Measurements from ENCODE around the gene C1QTNF2. TPM values are rescaled to one million over a fixed set of nuclear protein-coding genes. Genes with fewer than 3 reads are reported as not detected.

Gene C1QTNF2
- total RNA-seq, 1 donor from 2014 or later = not detected

GRCh38 chr5:160356550-160357347, 13.7 kb downstream of the C1QTNF2 start:
- no peak for FAIRE-seq

GRCh38 chr5:160354666-160355065, 15.8 kb downstream of the C1QTNF2 start:
- no peak for FAIRE-seq
- DNase-seq (ENCODE audit: low read depth) = no peak
- TF ChIP-seq CTCF (IDR thresholded peaks at IDR 0.05; ENCODE audit: insufficient read depth, low read length, severe bottlenecking) = no peak
- Histone ChIP-seq H3K36me3 (ENCODE audit: control insufficient read depth, insufficient read depth, low read length) (no peaks in the 10 kb centered on the region), H3K4me3 (ENCODE audit: low read depth, low read length) (no peak overlapping the region), H3K27me3 (ENCODE audit: control insufficient read depth, insufficient read depth, low read length) (no peaks in the 10 kb centered on the region)

More at GRCh38 chr5:160356550-160357347, 13.7 kb downstream of the C1QTNF2 start:
- H3K27me3 ChIP-seq (ENCODE audit: control insufficient read depth, insufficient read depth, low read length) = no peaks in the 10 kb centered on the region
- no peak overlapping the region for H3K4me3 ChIP-seq (ENCODE audit: low read depth, low read length)
- H3K36me3 ChIP-seq (ENCODE audit: control insufficient read depth, insufficient read depth, low read length) = no peaks in the 10 kb centered on the region
- no peak for TF ChIP-seq CTCF (IDR thresholded peaks at IDR 0.05; ENCODE audit: insufficient read depth, low read length, severe bottlenecking)
- DNase-seq (ENCODE audit: low read depth) = no peak

GRCh38 chr5:160353379-160353778, 17.0 kb downstream of the C1QTNF2 start:
- TF ChIP-seq CTCF (IDR thresholded peaks at IDR 0.05; ENCODE audit: insufficient read depth, low read length, severe bottlenecking) = no peak
- no peaks in the 10 kb centered on the region for H3K27me3 ChIP-seq (ENCODE audit: control insufficient read depth, insufficient read depth, low read length)
- DNase-seq (ENCODE audit: low read depth) = no peak
- H3K36me3 ChIP-seq (ENCODE audit: control insufficient read depth, insufficient read depth, low read length) = no peaks in the 10 kb centered on the region
- no peak for FAIRE-seq
- H3K4me3 ChIP-seq (ENCODE audit: low read depth, low read length) = no peak overlapping the region

GRCh38 chr5:160352308-160352707, 18.1 kb downstream of the C1QTNF2 start:
- FAIRE-seq (no peak), DNase-seq (ENCODE audit: low read depth) (peak; percentile 38)
- no peaks in the 10 kb centered on the region for H3K36me3 ChIP-seq (ENCODE audit: control insufficient read depth, insufficient read depth, low read length)
- no peak overlapping the region for H3K4me3 ChIP-seq (ENCODE audit: low read depth, low read length)
- TF ChIP-seq CTCF (IDR thresholded peaks at IDR 0.05; ENCODE audit: insufficient read depth, low read length, severe bottlenecking) = no peak
- no peaks in the 10 kb centered on the region for H3K27me3 ChIP-seq (ENCODE audit: control insufficient read depth, insufficient read depth, low read length)

- DNase-seq (ENCODE audit: low read depth) (no peak), FAIRE-seq (no peak)
- H3K4me3 ChIP-seq (ENCODE audit: low read depth, low read length) = no peak overlapping the region
- TF ChIP-seq CTCF (IDR thresholded peaks at IDR 0.05; ENCODE audit: insufficient read depth, low read length, severe bottlenecking) = no peak
- no peaks in the 10 kb centered on the region for H3K36me3 ChIP-seq (ENCODE audit: control insufficient read depth, insufficient read depth, low read length)
- H3K27me3 ChIP-seq (ENCODE audit: control insufficient read depth, insufficient read depth, low read length) = no peaks in the 10 kb centered on the region
Measured at GRCh38 chr5:160349935-160350303, 20.5 kb downstream of the C1QTNF2 start.
